Left ventricle myocardium inferior (tissue), 1 donor: Measurements from ENCODE around the gene COMMD3. TPM values are rescaled to one million over a fixed set of nuclear protein-coding genes. Genes with fewer than 3 reads are reported as not detected.
A peak's percentile ranks its signal among the peaks of the same experiment; 100 is the strongest.

Experiments used
- DNase-seq: peaks from one replicate; pipeline ENCODE4 v3.0.0-alpha.2; 2020
- H3K27ac ChIP-seq: fragments of 200-600 bp; replicated peaks from 2 replicates; pipeline ENCODE4 v1.8.0; 2021
- H3K27me3 ChIP-seq: fragments of 200-600 bp; 2 replicates; pipeline ENCODE4 v1.8.0; 2021; ENCODE audit warnings: low read depth
- H3K36me3 ChIP-seq: fragments of 200-600 bp; 2 replicates; pipeline ENCODE4 v1.8.0; 2021
- H3K4me1 ChIP-seq: fragments of 200-600 bp; 2 replicates; pipeline ENCODE4 v1.8.0; 2021
- H3K4me3 ChIP-seq: fragments of 200-600 bp; 2 replicates; pipeline ENCODE4 v1.8.0; 2021; ENCODE audit warnings: mild to moderate bottlenecking, moderate library complexity
- H3K9me3 ChIP-seq: fragments of 200-600 bp; replicated peaks from 2 replicates; pipeline ENCODE4 v1.8.0; 2021
- intact Hi-C: fragments of 100-400 bp; cut with micrococcal nuclease; formaldehyde crosslinking; loops from one replicate; pipeline ENCODE4 v1.11.0; 2022
- long read RNA-seq: library from polyadenylated mRNA; unstranded; transcript quantifications from one replicate; pipeline ENCODE4 v2.0.0, GENCODE V29; 2021
- total RNA-seq: library from RNA; stranded (reverse); fragmentation: NEBNext Ultra II Directional; extraction: Animal tissue kit (Norgen Biotek cat#: 25700); gene quantifications from one replicate; pipeline ENCODE4 v1.2.1, GENCODE V29; 2021
- TF ChIP-seq, protein P1 (sequence below): fragments of 200-600 bp; IDR thresholded peaks from 2 replicates; pipeline ENCODE4 v1.8.0; 2021; ENCODE audit warnings: antibody characterized with exemption, mild to moderate bottlenecking, borderline replicate concordance
- donor health status: DM: no; HTN: yes; CAD: no; lungs with severe emphysema.

COMMD3 gene
- total RNA-seq: 89.7 TPM
- long read RNA-seq, transcript COMMD3-201 (8 exons, 1,342 nt): major isoform, 50 of 61 reads
- long read RNA-seq, partial matches to known transcripts: 1 of 61 reads
- long read RNA-seq, other reads (novel, unspliced or antisense): 8 of 61 reads

DNA sequence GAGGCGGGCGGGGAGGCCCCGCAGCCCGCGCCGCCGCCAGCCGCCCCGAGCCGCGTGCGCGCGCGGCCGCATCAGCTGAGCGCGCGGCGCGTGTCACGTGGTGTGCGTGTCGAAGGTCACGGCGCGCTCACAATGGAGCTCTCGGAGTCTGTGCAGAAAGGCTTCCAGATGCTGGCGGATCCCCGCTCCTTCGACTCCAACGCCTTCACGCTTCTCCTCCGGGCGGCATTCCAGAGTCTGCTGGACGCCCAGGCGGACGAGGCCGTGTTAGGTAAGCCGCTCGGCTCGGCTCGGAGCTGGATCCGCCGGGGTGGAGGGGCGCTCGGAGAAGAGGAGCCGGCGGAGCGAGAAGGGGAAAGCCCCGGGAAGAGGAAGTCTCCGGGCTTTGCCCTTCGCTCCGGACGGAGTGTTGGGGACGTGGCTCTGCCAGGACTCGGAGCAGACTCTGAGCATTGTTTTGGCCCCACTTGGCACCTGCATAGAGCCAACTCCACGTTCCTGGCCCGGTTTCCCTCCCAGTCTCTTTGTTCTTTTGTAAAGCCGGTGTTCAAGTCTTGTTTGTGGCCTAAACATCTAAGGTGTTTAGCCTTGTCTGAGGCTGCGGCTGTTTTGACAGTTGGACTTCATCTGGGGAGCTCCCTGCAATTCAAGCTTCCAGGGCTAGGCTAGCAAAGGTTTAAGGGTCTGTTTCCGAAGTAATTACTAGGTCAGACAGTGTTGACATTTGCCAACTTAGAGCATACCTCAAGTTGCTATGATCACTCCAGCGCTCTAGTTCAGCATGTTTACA, at the start of gene COMMD3:
Gene COMMD3 (plus strand): TSS at position 103 of the 790 bp plus-strand sequence. CDS start 30 bp downstream, at position 133.
- Histone ChIP-seq H3K4me1 (peaks cover 55% of the 10 kb centered on the region), H3K27ac (peak within 1 kb of the TSS; percentile 97), H3K9me3 (no peaks in the 10 kb centered on the region), H3K36me3 (no peaks in the 10 kb centered on the region), H3K4me3 (peak within 1 kb of the TSS; percentile 85), H3K27me3 (no peaks in the 10 kb centered on the region)
- TF ChIP-seq, protein P1, sequence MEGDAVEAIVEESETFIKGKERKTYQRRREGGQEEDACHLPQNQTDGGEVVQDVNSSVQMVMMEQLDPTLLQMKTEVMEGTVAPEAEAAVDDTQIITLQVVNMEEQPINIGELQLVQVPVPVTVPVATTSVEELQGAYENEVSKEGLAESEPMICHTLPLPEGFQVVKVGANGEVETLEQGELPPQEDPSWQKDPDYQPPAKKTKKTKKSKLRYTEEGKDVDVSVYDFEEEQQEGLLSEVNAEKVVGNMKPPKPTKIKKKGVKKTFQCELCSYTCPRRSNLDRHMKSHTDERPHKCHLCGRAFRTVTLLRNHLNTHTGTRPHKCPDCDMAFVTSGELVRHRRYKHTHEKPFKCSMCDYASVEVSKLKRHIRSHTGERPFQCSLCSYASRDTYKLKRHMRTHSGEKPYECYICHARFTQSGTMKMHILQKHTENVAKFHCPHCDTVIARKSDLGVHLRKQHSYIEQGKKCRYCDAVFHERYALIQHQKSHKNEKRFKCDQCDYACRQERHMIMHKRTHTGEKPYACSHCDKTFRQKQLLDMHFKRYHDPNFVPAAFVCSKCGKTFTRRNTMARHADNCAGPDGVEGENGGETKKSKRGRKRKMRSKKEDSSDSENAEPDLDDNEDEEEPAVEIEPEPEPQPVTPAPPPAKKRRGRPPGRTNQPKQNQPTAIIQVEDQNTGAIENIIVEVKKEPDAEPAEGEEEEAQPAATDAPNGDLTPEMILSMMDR: no peak
- peak; percentile 90 for DNase-seq
- intact Hi-C loops: loop anchor here (10.0 kb wide), 1 partner anchor 312 kb away; the partner anchor contains the start of gene DNAJC1

DNA sequence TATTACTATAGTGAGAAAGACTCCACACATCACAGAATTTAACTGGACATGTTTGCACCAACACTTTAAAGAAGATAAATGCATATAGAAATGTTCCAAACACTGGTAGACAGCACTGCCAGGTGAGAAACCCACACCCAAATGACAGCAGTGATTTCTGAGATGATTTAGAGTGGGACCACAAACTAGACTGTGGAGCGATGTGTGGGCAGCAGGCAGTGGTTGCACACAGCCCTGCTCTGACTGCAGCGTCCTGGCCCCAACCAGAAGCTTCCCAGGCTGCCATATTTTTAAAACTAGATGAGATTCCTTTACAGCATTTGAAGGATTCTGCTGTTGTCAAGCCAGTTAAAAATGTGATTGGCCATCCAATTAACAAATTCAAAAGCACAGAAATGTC, 47.7 kb upstream of the COMMD3 start:
- Histone ChIP-seq H3K27me3 (peaks cover 36% of the 10 kb centered on the region), H3K36me3 (no peaks in the 10 kb centered on the region), H3K9me3 (no peaks in the 10 kb centered on the region), H3K4me3 (no peak overlapping the region), H3K27ac (no peak overlapping the region), H3K4me1 (no peaks in the 10 kb centered on the region)
- TF ChIP-seq, protein P1: no peak
- intact Hi-C loops: no loop called here
- no peak for DNase-seq

DNA sequence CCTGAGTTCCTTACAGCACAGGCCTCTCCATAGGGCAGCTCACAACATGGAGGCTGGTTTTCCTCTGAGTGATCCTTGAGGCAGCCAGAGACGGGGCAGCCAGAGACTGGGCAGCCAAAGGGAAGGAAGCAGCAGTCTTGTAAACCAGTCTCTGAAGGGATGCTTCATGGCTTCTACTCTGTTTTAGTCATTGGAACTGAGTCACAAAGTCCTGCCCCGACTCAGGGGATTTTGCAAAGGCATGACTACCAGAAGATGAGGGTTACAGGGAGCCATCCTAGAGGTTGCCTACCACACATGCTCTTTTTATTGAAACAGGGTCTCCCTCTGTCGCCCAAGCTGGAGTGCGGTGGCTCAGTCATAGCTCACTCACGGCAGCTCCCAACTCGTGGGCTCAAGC, 44.4 kb upstream of the COMMD3 start:
- intact Hi-C loops: no loop called here
- peaks cover 15% of the 10 kb centered on the region for H3K27me3 ChIP-seq
- H3K36me3 ChIP-seq: no peaks in the 10 kb centered on the region
- no peaks in the 10 kb centered on the region for H3K4me1 ChIP-seq
- no peak for DNase-seq
- H3K4me3 ChIP-seq: no peak overlapping the region
- no peaks in the 10 kb centered on the region for H3K9me3 ChIP-seq
- TF ChIP-seq, protein P1: no peak
- H3K27ac ChIP-seq: no peak overlapping the region

DNA sequence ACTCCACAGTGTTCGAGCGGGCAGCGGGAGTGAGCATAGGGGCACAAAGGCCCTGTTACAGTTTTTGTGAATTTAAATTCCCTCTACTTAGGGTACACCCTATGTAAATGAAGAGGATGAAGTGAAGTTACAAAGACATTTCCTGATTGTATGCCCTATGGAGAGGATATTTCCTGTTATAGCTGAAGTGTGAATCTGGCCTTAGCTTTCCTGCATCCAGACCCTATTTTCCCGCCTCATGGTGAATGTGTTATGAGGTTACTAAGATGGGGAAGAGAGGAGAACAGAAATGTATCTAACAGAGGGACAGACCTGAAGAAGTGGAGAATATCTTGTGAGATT, 37.8 kb upstream of the COMMD3 start:
- Histone ChIP-seq H3K4me1 (no peaks in the 10 kb centered on the region), H3K4me3 (no peak overlapping the region), H3K27me3 (peaks cover 21% of the 10 kb centered on the region), H3K36me3 (no peaks in the 10 kb centered on the region), H3K9me3 (no peaks in the 10 kb centered on the region), H3K27ac (no peak overlapping the region)
- TF ChIP-seq, protein P1: no peak
- DNase-seq: no peak
- intact Hi-C loops: no loop called here

DNA sequence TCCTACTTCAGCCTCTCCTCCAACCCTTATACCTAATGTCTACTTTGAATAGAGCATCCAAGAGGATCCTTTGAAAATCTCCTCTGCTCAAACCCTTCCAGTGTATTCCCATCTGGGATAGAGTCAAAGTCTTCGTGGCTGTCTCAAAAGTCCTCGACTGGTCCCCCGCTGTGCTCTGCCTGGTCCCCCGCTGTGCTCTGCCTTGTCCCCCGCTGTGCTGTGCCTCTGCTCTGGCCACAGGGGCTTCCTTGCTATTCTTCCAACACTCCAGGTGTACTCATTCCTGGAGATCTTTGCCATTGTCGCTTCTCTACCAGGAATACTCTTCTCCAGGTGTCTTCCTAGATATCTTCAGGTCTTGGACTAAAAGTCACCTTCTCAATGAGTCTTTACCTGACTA, 36.1 kb upstream of the COMMD3 start:
- H3K36me3 ChIP-seq: no peaks in the 10 kb centered on the region

More for the DNA sequence above, 36.1 kb upstream of the COMMD3 start:
- intact Hi-C loops: no loop called here
- peaks cover 27% of the 10 kb centered on the region for H3K27me3 ChIP-seq
- no peak overlapping the region for H3K4me3 ChIP-seq
- no peaks in the 10 kb centered on the region for H3K9me3 ChIP-seq
- no peaks in the 10 kb centered on the region for H3K4me1 ChIP-seq
- H3K27ac ChIP-seq: no peak overlapping the region
- TF ChIP-seq, protein P1: no peak
- no peak for DNase-seq
